ENCODE measurements around the gene RPS6KA1.

- no peak for TF ChIP-seq CTCF (conservative IDR thresholded peaks at IDR 0.05)
- no peak for TF ChIP-seq EZH2 (IDR thresholded peaks at IDR 0.05; ENCODE audit: low read depth)
Measured at GRCh38 chr1:26555550-26555981, 26.0 kb downstream of the RPS6KA1 start.
